Esophagus squamous epithelium (tissue), 5 donors: ENCODE data around the gene CSNK2A3. TPM values are rescaled to one million over a fixed set of nuclear protein-coding genes. Genes with fewer than 3 reads are reported as not detected.

ENCODE experiments used
- DNase-seq: peaks from one replicate; lab custom pipeline; 2025; lab: John Stamatoyannopoulos, UW
- H3K27ac ChIP-seq, 4 donors: fragments of 200-600 bp; sonication (generic); one replicate each; pipeline ENCODE4 v1.5.1; 2016 to 2019; ENCODE audit warnings: mild to moderate bottlenecking in 1 of 4
- H3K27me3 ChIP-seq, 4 donors: fragments of 200-600 bp; sonication (generic); 1 replicate in 3 of 4; 2 replicates in 1 of 4; pipeline versions ENCODE4 v1.5.1 to v1.6.0; 2017 to 2021; ENCODE audit warnings: antibody characterized with exemption in 1 of 4
- H3K36me3 ChIP-seq, 3 donors: fragments of 200-600 bp; sonication (generic); one replicate each; pipeline ENCODE4 v1.5.1; 2016 to 2019
- H3K4me1 ChIP-seq, 3 donors: fragments of 200-600 bp; sonication (generic); one replicate each; pipeline ENCODE4 v1.5.1; 2017 to 2019
- H3K4me3 ChIP-seq, 4 donors: fragments of 200-600 bp; sonication (generic); 1 replicate in 3 of 4; 2 replicates in 1 of 4; pipeline ENCODE4 v1.5.1; 2016 to 2019; ENCODE audit warnings: mild to moderate bottlenecking in 2 of 4, moderate library complexity in 1 of 4
- H3K9me3 ChIP-seq, 3 donors: fragments of 200-600 bp; sonication (generic); one replicate each; pipeline ENCODE4 v1.5.1; 2016 to 2019
- CTCF ChIP-seq, 6 experiments: fragments of 450-650 bp in 4 of 6; fragments of 200-600 bp in 2 of 6; sonication (generic) in 2 of 6; IDR thresholded peaks; one replicate each; pipeline ENCODE4 v1.5.1; 2016 to 2019; ENCODE audit warnings: antibody characterized with exemption in 6 of 6, mild to moderate bottlenecking in 4 of 6, moderate library complexity in 4 of 6
- POLR2A ChIP-seq, 4 donors: fragments of 450-650 bp; IDR thresholded peaks; one replicate each; pipeline ENCODE4 v1.6.1; 2017; ENCODE audit warnings: antibody characterized with exemption in 4 of 4, mild to moderate bottlenecking in 4 of 4, moderate library complexity in 3 of 4
- WGBS, 2 donors: methylation state at CpG; one replicate each; pipeline ENCODE4 v1.1.5; 2018; 5-methylcytosine and 5-hydroxymethylcytosine counted together
- intact Hi-C: fragments of 100-400 bp; cut with DNase I; formaldehyde crosslinking; loops from one replicate; pipeline ENCODE4 v1.15.0; 2022
- total RNA-seq, 4 donors: library from RNA; depleted of rRNA; stranded (reverse); fragments of >200 nt; gene quantifications; one replicate each; pipeline ENCODE4 v1.1.0, GENCODE V29; 2016
- donor health status: DM: yes; HTN: yes; CAD: no.

CSNK2A3 gene
- total RNA-seq, 4 donors from 2014 or later, result 0.72 to 1.9 (median 1.5) TPM

- no peak for TF ChIP-seq POLR2A (IDR thresholded peaks at IDR 0.05)
- no peak for TF ChIP-seq CTCF (IDR thresholded peaks at IDR 0.05)
Measured at GRCh38 chr11:11384829-11385228, 31.8 kb upstream of the CSNK2A3 start.

GRCh38 chr11:11383995-11384394 lies 30.9 kb upstream of the CSNK2A3 start:
- intact Hi-C loops, result no loop called here
- 89 to 94% methylated on average over 2 of the region's 2 CpGs for WGBS, 2 donors

More at GRCh38 chr11:11384829-11385228, 31.8 kb upstream of the CSNK2A3 start:
- intact Hi-C loops, result no loop called here
- Histone ChIP-seq H3K4me3 (no peak overlapping the region), H3K27ac (no peak overlapping the region), H3K27me3 (no peaks in the 10 kb centered on the region), H3K4me1 (peaks cover 0 to 7% (median 5%) of the 10 kb centered on the region in 3 donors), H3K9me3 (no peaks in the 10 kb centered on the region), H3K36me3 (no peaks in the 10 kb centered on the region)
- DNase-seq, result no peak
- 70 to 100% methylated on average over 2 of the region's 2 CpGs for WGBS, 2 donors

GRCh38 chr11:11382858-11383532 lies 29.9 kb upstream of the CSNK2A3 start:
- no peaks in the 10 kb centered on the region for H3K27me3 ChIP-seq
- no peak for DNase-seq
- TF ChIP-seq POLR2A (IDR thresholded peaks at IDR 0.05), result no peak
- TF ChIP-seq CTCF (IDR thresholded peaks at IDR 0.05), result no peak
- no peaks in the 10 kb centered on the region for H3K4me1 ChIP-seq
- WGBS, 2 donors, result 71 to 80% methylated on average over 7 of the region's 7 CpGs
- H3K9me3 ChIP-seq, result no peaks in the 10 kb centered on the region
- no peak overlapping the region for H3K4me3 ChIP-seq
- intact Hi-C loops, result no loop called here
- H3K36me3 ChIP-seq, result no peaks in the 10 kb centered on the region
- no peak overlapping the region for H3K27ac ChIP-seq

More at GRCh38 chr11:11383995-11384394, 30.9 kb upstream of the CSNK2A3 start:
- DNase-seq, result no peak
- H3K9me3 ChIP-seq, result no peaks in the 10 kb centered on the region
- H3K27me3 ChIP-seq, result no peaks in the 10 kb centered on the region
- no peaks in the 10 kb centered on the region for H3K36me3 ChIP-seq
- peaks cover 0 to under 1% (median 0%) of the 10 kb centered on the region in 3 donors for H3K4me1 ChIP-seq
- TF ChIP-seq CTCF (IDR thresholded peaks at IDR 0.05) (no peak), POLR2A (IDR thresholded peaks at IDR 0.05) (no peak)
- no peak overlapping the region for H3K27ac ChIP-seq
- H3K4me3 ChIP-seq, result no peak overlapping the region

GRCh38 chr11:11381471-11382105 lies 28.5 kb upstream of the CSNK2A3 start:
- Histone ChIP-seq H3K4me3 (no peak overlapping the region), H3K9me3 (no peaks in the 10 kb centered on the region), H3K4me1 (no peaks in the 10 kb centered on the region), H3K27me3 (no peaks in the 10 kb centered on the region), H3K36me3 (peaks cover 0 to 9% (median 0%) of the 10 kb centered on the region in 3 donors), H3K27ac (no peak overlapping the region)
- intact Hi-C loops, result no loop called here
- DNase-seq, result no peak
- 67 to 89% methylated on average over 3 to 5 of the region's 6 CpGs for WGBS, 2 donors
- TF ChIP-seq POLR2A (IDR thresholded peaks at IDR 0.05) (no peak), CTCF (IDR thresholded peaks at IDR 0.05) (no peak)

GRCh38 chr11:11380883-11381282 lies 27.8 kb upstream of the CSNK2A3 start:
- no peaks in the 10 kb centered on the region for H3K9me3 ChIP-seq
- no peak for DNase-seq
- H3K27ac ChIP-seq, result no peak overlapping the region
- no peak overlapping the region for H3K4me3 ChIP-seq
- no peaks in the 10 kb centered on the region for H3K4me1 ChIP-seq
- intact Hi-C loops, result no loop called here
- H3K36me3 ChIP-seq, result peaks cover 0 to 16% (median 0%) of the 10 kb centered on the region in 3 donors
- 71 to 75% methylated on average over 2 to 3 of the region's 3 CpGs for WGBS, 2 donors
- no peaks in the 10 kb centered on the region for H3K27me3 ChIP-seq
- TF ChIP-seq POLR2A (IDR thresholded peaks at IDR 0.05) (no peak), CTCF (IDR thresholded peaks at IDR 0.05) (no peak)
